HepG2 (cell line): Measurements from ENCODE around the gene PPP3CB. TPM values are rescaled to one million over a fixed set of nuclear protein-coding genes. Genes with fewer than 3 reads are reported as not detected.

ENCODE experiments used
- ATRX ChIP-seq: sonication (generic); formaldehyde crosslinking; IDR thresholded peaks from 2 replicates; pipeline ENCODE4 v1.4.0; 2020; ENCODE audit warnings: missing genetic modification reagents, borderline replicate concordance
- BRD4 ChIP-seq: sonication (generic); formaldehyde crosslinking; IDR thresholded peaks from 2 replicates; pipeline ENCODE4 v1.4.0; 2020; ENCODE audit warnings: missing genetic modification reagents
- HNRNPH1 ChIP-seq: fragments of 200-400 bp; formaldehyde crosslinking; optimal IDR thresholded peaks from 2 replicates; pipeline ENCODE3; 2017; ENCODE audit warnings: mild to moderate bottlenecking, low read depth, low read length
- KDM2A ChIP-seq: sonication (generic); formaldehyde crosslinking; IDR thresholded peaks from 2 replicates; pipeline ENCODE4 v1.4.0; 2020; ENCODE audit warnings: low read depth, missing genetic modification reagents, borderline replicate concordance
- PTBP1 ChIP-seq: fragments of 200-400 bp; formaldehyde crosslinking; IDR thresholded peaks from 2 replicates; pipeline ENCODE4 v1.6.1; 2018; ENCODE audit warnings: low read length, low read depth; ENCODE audit not compliant: poor library complexity, severe bottlenecking
- RARA ChIP-seq: IDR thresholded peaks from 2 replicates; pipeline ENCODE4 v1.6.1; 2016; ENCODE audit warnings: missing genetic modification reagents, missing compliant biosample characterization
- REL ChIP-seq: sonication (generic); formaldehyde crosslinking; conservative IDR thresholded peaks from 2 replicates; pipeline ENCODE4 v1.8.0; 2022; ENCODE audit warnings: mild to moderate bottlenecking, missing genetic modification reagents, moderate library complexity
- REPIN1 ChIP-seq: sonication (generic); formaldehyde crosslinking; IDR thresholded peaks from 2 replicates; pipeline ENCODE4 v1.8.0; 2022; ENCODE audit warnings: missing genetic modification reagents, low read depth, mild to moderate bottlenecking, borderline replicate concordance
- SYNCRIP ChIP-seq: fragments of 200-400 bp; formaldehyde crosslinking; IDR thresholded peaks from 2 replicates; pipeline ENCODE4 v1.6.1; 2018; ENCODE audit warnings: mild to moderate bottlenecking, low read depth, low read length; ENCODE audit not compliant: insufficient read depth
- ZEB1 ChIP-seq: IDR thresholded peaks from 2 replicates; pipeline ENCODE4 v1.6.1; 2012; ENCODE audit warnings: mild to moderate bottlenecking, low read depth, inconsistent platforms; ENCODE audit not compliant: insufficient replicate concordance
- ZFP82 ChIP-seq: sonication (generic); formaldehyde crosslinking; IDR thresholded peaks from 2 replicates; pipeline ENCODE4 v1.5.1; 2020; ENCODE audit warnings: mild to moderate bottlenecking, missing genetic modification reagents, borderline replicate concordance
- ZNF432 ChIP-seq: sonication (generic); formaldehyde crosslinking; IDR thresholded peaks from 2 replicates; pipeline ENCODE4 v1.5.0; 2020; ENCODE audit warnings: missing genetic modification reagents, mild to moderate bottlenecking, borderline replicate concordance
- ZNF660 ChIP-seq: sonication (generic); formaldehyde crosslinking; IDR thresholded peaks from 2 replicates; pipeline ENCODE4 v1.5.1; 2020; ENCODE audit warnings: mild to moderate bottlenecking, low read depth, missing genetic modification reagents, borderline replicate concordance
- ZSCAN31 ChIP-seq: sonication (generic); formaldehyde crosslinking; IDR thresholded peaks from 2 replicates; pipeline ENCODE4 v1.5.0; 2020; ENCODE audit warnings: low read depth, mild to moderate bottlenecking, missing genetic modification reagents
- polyA plus RNA-seq, 8 experiments: library from polyadenylated mRNA; depleted of rRNA in 3 of 8; stranded (reverse) in 7 of 8; unstranded in 1 of 8; fragments of >200 nt; fragmentation: Illumina TruSeq in 4 of 8; extraction: Trizol in 4 of 8; gene quantifications; 2 replicates each; pipeline versions ENCODE4 v1.2.1 to v1.2.3, GENCODE V29; 2011 to 2016; ENCODE audit warnings: low read depth in 4 of 8, missing spikeins in 1 of 8, mixed read lengths in 1 of 8; ENCODE audit not compliant: insufficient read depth in 1 of 8
- total RNA-seq, 5 experiments: library from RNA; depleted of rRNA; stranded (reverse); fragments of >200 nt; fragmentation: Illumina TruSeq; extraction: Trizol; gene quantifications; 2 replicates each; pipeline ENCODE4 v1.2.3, GENCODE V29; 2016; ENCODE audit warnings: low read depth in 1 of 5
- TF ChIP-seq, protein P1 (sequence below): sonication (generic); formaldehyde crosslinking; IDR thresholded peaks from 2 replicates; pipeline ENCODE4 v1.5.1; 2020; ENCODE audit warnings: mild to moderate bottlenecking, missing genetic modification reagents, borderline replicate concordance
- TF ChIP-seq, protein P2 (sequence below): sonication (generic); formaldehyde crosslinking; IDR thresholded peaks from 2 replicates; pipeline ENCODE4; 2020; ENCODE audit warnings: missing genetic modification reagents, mild to moderate bottlenecking, borderline replicate concordance
- TF ChIP-seq, protein P3 (sequence below): sonication (generic); formaldehyde crosslinking; IDR thresholded peaks from 2 replicates; pipeline ENCODE4 v1.4.0; 2020; ENCODE audit warnings: missing genetic modification reagents, borderline replicate concordance
- TF ChIP-seq, protein P4 (sequence below): IDR thresholded peaks from 2 replicates; pipeline ENCODE4 v1.6.1; 2012; ENCODE audit warnings: low read depth, low read length, improper control_type of control experiment

Gene PPP3CB
- total and polyA plus RNA-seq, 2 of the 13 experiments (the other 11 are each of a cell fraction or from before 2014, with no cell fraction given), result 8.7 to 11.4 TPM

DNA sequence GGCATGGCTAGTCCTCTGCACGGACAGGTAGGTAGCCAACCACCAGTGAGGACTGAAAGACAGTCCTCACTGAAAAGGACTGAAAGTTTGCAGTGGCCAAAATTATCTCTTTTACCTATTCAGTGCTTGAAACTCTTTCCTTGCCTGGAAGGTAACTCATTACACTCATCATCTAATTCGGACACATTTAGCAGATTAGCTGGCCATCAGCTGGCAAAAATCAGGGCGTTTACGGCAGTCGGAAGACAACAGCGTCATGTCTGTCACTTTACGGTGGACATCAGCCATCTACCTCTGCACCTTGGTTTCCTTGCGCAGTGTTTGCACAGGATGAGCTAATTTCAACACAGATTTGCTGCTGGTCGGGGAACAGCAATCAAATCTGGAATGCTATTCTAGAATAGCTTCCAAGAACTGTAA lies 82.7 kb downstream of the PPP3CB start (continued):
- TF ChIP-seq ZSCAN31 (peak; percentile 47; the same call in 1 of the 2 replicates), REL (0 out of 2 replicates have a peak, but pooled peaks have one; percentile 6), BRD4 (no peak), ZNF660 (CRISPR knock-in tag) (no peak), HNRNPH1 (no peak), ZNF432 (CRISPR knock-in tag) (no peak), KDM2A (CRISPR knock-in tag) (no peak), ATRX (CRISPR knock-in tag) (no peak), ZFP82 (CRISPR knock-in tag) (no peak), REPIN1 (CRISPR knock-in tag) (no peak), ZEB1 (peak; percentile 9), PTBP1 (no peak), RARA (CRISPR knock-in tag) (0 out of 2 replicates have a peak, but pooled peaks have one; percentile 5), SYNCRIP (no peak)
- TF ChIP-seq, protein P1, sequence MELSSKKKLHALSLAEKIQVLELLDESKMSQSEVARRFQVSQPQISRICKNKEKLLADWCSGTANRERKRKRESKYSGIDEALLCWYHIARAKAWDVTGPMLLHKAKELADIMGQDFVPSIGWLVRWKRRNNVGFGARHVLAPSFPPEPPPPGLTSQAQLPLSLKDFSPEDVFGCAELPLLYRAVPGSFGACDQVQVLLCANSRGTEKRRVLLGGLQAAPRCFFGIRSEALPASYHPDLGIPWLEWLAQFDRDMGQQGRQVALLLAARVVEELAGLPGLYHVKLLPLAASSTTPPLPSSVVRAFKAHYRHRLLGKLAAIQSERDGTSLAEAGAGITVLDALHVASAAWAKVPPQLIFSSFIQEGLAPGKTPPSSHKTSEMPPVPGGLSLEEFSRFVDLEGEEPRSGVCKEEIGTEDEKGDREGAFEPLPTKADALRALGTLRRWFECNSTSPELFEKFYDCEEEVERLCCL (CRISPR knock-in tag), result no peak
- TF ChIP-seq, protein P2, sequence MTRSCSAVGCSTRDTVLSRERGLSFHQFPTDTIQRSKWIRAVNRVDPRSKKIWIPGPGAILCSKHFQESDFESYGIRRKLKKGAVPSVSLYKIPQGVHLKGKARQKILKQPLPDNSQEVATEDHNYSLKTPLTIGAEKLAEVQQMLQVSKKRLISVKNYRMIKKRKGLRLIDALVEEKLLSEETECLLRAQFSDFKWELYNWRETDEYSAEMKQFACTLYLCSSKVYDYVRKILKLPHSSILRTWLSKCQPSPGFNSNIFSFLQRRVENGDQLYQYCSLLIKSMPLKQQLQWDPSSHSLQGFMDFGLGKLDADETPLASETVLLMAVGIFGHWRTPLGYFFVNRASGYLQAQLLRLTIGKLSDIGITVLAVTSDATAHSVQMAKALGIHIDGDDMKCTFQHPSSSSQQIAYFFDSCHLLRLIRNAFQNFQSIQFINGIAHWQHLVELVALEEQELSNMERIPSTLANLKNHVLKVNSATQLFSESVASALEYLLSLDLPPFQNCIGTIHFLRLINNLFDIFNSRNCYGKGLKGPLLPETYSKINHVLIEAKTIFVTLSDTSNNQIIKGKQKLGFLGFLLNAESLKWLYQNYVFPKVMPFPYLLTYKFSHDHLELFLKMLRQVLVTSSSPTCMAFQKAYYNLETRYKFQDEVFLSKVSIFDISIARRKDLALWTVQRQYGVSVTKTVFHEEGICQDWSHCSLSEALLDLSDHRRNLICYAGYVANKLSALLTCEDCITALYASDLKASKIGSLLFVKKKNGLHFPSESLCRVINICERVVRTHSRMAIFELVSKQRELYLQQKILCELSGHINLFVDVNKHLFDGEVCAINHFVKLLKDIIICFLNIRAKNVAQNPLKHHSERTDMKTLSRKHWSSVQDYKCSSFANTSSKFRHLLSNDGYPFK (CRISPR knock-in tag), result no peak
- TF ChIP-seq, protein P3, sequence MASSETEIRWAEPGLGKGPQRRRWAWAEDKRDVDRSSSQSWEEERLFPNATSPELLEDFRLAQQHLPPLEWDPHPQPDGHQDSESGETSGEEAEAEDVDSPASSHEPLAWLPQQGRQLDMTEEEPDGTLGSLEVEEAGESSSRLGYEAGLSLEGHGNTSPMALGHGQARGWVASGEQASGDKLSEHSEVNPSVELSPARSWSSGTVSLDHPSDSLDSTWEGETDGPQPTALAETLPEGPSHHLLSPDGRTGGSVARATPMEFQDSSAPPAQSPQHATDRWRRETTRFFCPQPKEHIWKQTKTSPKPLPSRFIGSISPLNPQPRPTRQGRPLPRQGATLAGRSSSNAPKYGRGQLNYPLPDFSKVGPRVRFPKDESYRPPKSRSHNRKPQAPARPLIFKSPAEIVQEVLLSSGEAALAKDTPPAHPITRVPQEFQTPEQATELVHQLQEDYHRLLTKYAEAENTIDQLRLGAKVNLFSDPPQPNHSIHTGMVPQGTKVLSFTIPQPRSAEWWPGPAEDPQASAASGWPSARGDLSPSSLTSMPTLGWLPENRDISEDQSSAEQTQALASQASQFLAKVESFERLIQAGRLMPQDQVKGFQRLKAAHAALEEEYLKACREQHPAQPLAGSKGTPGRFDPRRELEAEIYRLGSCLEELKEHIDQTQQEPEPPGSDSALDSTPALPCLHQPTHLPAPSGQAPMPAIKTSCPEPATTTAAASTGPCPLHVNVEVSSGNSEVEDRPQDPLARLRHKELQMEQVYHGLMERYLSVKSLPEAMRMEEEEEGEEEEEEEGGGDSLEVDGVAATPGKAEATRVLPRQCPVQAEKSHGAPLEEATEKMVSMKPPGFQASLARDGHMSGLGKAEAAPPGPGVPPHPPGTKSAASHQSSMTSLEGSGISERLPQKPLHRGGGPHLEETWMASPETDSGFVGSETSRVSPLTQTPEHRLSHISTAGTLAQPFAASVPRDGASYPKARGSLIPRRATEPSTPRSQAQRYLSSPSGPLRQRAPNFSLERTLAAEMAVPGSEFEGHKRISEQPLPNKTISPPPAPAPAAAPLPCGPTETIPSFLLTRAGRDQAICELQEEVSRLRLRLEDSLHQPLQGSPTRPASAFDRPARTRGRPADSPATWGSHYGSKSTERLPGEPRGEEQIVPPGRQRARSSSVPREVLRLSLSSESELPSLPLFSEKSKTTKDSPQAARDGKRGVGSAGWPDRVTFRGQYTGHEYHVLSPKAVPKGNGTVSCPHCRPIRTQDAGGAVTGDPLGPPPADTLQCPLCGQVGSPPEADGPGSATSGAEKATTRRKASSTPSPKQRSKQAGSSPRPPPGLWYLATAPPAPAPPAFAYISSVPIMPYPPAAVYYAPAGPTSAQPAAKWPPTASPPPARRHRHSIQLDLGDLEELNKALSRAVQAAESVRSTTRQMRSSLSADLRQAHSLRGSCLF (CRISPR knock-in tag), result no peak
- TF ChIP-seq, protein P4, sequence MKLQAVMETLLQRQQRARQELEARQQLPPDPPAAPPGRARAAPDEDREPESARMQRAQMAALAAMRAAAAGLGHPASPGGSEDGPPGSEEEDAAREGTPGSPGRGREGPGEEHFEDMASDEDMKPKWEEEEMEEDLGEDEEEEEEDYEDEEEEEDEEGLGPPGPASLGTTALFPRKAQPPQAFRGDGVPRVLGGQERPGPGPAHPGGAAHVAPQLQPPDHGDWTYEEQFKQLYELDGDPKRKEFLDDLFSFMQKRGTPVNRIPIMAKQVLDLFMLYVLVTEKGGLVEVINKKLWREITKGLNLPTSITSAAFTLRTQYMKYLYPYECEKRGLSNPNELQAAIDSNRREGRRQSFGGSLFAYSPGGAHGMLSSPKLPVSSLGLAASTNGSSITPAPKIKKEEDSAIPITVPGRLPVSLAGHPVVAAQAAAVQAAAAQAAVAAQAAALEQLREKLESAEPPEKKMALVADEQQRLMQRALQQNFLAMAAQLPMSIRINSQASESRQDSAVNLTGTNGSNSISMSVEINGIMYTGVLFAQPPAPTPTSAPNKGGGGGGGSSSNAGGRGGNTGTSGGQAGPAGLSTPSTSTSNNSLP, result 0 out of 2 replicates have a peak, but pooled peaks have one; percentile 23
